H1 (cell line): ENCODE measurements around the gene ATXN2L. TPM values are rescaled to one million over a fixed set of nuclear protein-coding genes. Genes with fewer than 3 reads are reported as not detected.
"Not testable (repeated sequence)": the region's sequence is repeated elsewhere in the genome, so short reads cannot be mapped to it uniquely, and the experiment has no call there.

Experiments used
- CTCF ChIA-PET: fragments of 300-600 bp; sonication (Branson Sonifier 250); formaldehyde crosslinking; loops from one replicate; lab custom pipeline; 2021; ENCODE audit not compliant: partially characterized antibody; lab: Charles Lee
- POLR2A ChIA-PET: fragments of 300-600 bp; sonication (Branson Sonifier 250); formaldehyde crosslinking; loops from one replicate; lab custom pipeline; 2021; ENCODE audit warnings: inconsistent platforms; ENCODE audit not compliant: partially characterized antibody; lab: Charles Lee
- DNase-seq, 2 experiments: peaks; one replicate each; pipeline versions ENCODE4 v3.0.0 to v3.0.0-alpha.2; 2010 to 2022; ENCODE audit warnings: low spot score in 2 of 2, low read depth in 1 of 2, mixed read lengths in 1 of 2
- FAIRE-seq: peaks from 2 replicates; lab custom pipeline; 2011; peaks lifted over from hg19 to GRCh38; lab: Jason Lieb, UNC
- H2AFZ ChIP-seq: 2 replicates; pipeline ENCODE4 v1.8.1; 2012; ENCODE audit warnings: low read length, inconsistent platforms
- H2AK5ac ChIP-seq: 2 replicates; pipeline ENCODE4 v1.6.1; 2013; ENCODE audit warnings: low read depth, low read length
- H2BK120ac ChIP-seq: replicated peaks from 2 replicates; pipeline ENCODE3; 2013; ENCODE audit warnings: low read depth, low read length, inconsistent platforms
- H2BK12ac ChIP-seq: 2 replicates; pipeline ENCODE4 v1.6.1; 2013; ENCODE audit warnings: low read depth, low read length
- H2BK15ac ChIP-seq: 2 replicates; pipeline ENCODE4 v1.6.1; 2013; ENCODE audit warnings: low read length
- H2BK20ac ChIP-seq: 2 replicates; pipeline ENCODE4 v1.6.1; 2013; ENCODE audit warnings: low read length
- H2BK5ac ChIP-seq: 2 replicates; pipeline ENCODE4 v1.6.1; 2013; ENCODE audit warnings: low read depth, low read length
- H3K14ac ChIP-seq: 2 replicates; pipeline ENCODE4 v1.6.1; 2013; ENCODE audit warnings: inconsistent platforms; ENCODE audit not compliant: insufficient read length
- H3K18ac ChIP-seq: 2 replicates; pipeline ENCODE4 v1.6.1; 2013; ENCODE audit warnings: low read length; ENCODE audit errors: extremely low read depth
- H3K23ac ChIP-seq: 2 replicates; pipeline ENCODE4 v1.6.1; 2013; ENCODE audit warnings: inconsistent platforms; ENCODE audit not compliant: insufficient read length
- H3K23me2 ChIP-seq: 2 replicates; pipeline ENCODE4 v1.6.1; 2013; ENCODE audit warnings: low read depth, low read length
- H3K27ac ChIP-seq: 2 replicates; pipeline ENCODE4 v1.6.1; 2011; ENCODE audit warnings: low read depth, low read length, inconsistent platforms
- H3K27me3 ChIP-seq, 4 experiments: replicated peaks in 1 of 4; 1 replicate in 1 of 4; 2 replicates in 3 of 4; pipeline versions ENCODE4 v1.6.1 to v1.8.1; 2011 to 2013; ENCODE audit warnings: low read length in 3 of 4, mild to moderate bottlenecking in 3 of 4, inconsistent platforms in 2 of 4, mixed read lengths in 2 of 4, moderate library complexity in 1 of 4; ENCODE audit not compliant: control insufficient read depth in 3 of 4, insufficient read depth in 3 of 4; ENCODE audit errors: extremely low read depth in 1 of 4
- H3K36me3 ChIP-seq, 4 experiments: 2 replicates each; pipeline versions ENCODE4 v1.6.1 to v1.8.1; 2011 to 2013; ENCODE audit warnings: mild to moderate bottlenecking in 4 of 4, low read length in 3 of 4, moderate library complexity in 2 of 4, control low read depth in 1 of 4, inconsistent platforms in 1 of 4; ENCODE audit not compliant: insufficient read depth in 4 of 4, control insufficient read depth in 2 of 4
- H3K4ac ChIP-seq: replicated peaks from 2 replicates; pipeline ENCODE3; 2013; ENCODE audit warnings: low read length, low read depth, mixed read lengths, inconsistent platforms; ENCODE audit not compliant: insufficient read length
- H3K4me1 ChIP-seq, 4 experiments: replicated peaks in 1 of 4; 1 replicate in 1 of 4; 2 replicates in 3 of 4; pipeline versions ENCODE4 v1.6.1 to v1.8.1; 2011 to 2013; ENCODE audit warnings: low read length in 3 of 4, inconsistent platforms in 2 of 4, mixed read lengths in 1 of 4; ENCODE audit not compliant: insufficient read depth in 4 of 4, control insufficient read depth in 3 of 4
- H3K4me2 ChIP-seq, 2 experiments: 2 replicates each; pipeline versions ENCODE4 v1.6.1 to v1.8.1; 2011 to 2013; ENCODE audit warnings: low read depth in 2 of 2, low read length in 2 of 2, control low read depth in 1 of 2, inconsistent platforms in 1 of 2, mild to moderate bottlenecking in 1 of 2; ENCODE audit not compliant: insufficient read depth in 1 of 2
- H3K4me3 ChIP-seq, 4 experiments: fragments of 200-600, 300-600 bp in 1 of 4; sonication (generic), shearing (Covaris generic), sonication (Bioruptor Twin) in 1 of 4; 2 replicates each; pipeline versions ENCODE4 v1.5.1 to v1.8.1; 2011 to 2016; ENCODE audit warnings: low read length in 4 of 4, low read depth in 3 of 4, control low read depth in 2 of 4, inconsistent platforms in 2 of 4, mild to moderate bottlenecking in 2 of 4, mixed read lengths in 1 of 4, moderate library complexity in 1 of 4; ENCODE audit not compliant: insufficient read depth in 2 of 4; ENCODE audit errors: extremely low read depth in 1 of 4
- H3K56ac ChIP-seq: replicated peaks from 2 replicates; pipeline ENCODE3; 2013; ENCODE audit warnings: low read depth, mild to moderate bottlenecking, mixed read lengths, low read length, inconsistent platforms; ENCODE audit not compliant: insufficient read length
- H3K79me1 ChIP-seq: 2 replicates; pipeline ENCODE4 v1.6.1; 2013; ENCODE audit warnings: low read depth, low read length, control low read depth
- H3K79me2 ChIP-seq, 2 experiments: 2 replicates each; pipeline versions ENCODE4 v1.6.1 to v1.8.1; 2012 to 2013; ENCODE audit warnings: low read length in 2 of 2, mild to moderate bottlenecking in 2 of 2, inconsistent platforms in 1 of 2; ENCODE audit not compliant: insufficient read depth in 2 of 2, control insufficient read depth in 1 of 2
- H3K9ac ChIP-seq, 4 experiments: replicated peaks in 1 of 4; 1 replicate in 1 of 4; 2 replicates in 3 of 4; pipeline versions ENCODE4 v1.6.1 to v1.8.1; 2011 to 2013; ENCODE audit warnings: low read depth in 3 of 4, low read length in 3 of 4, control low read depth in 2 of 4, mild to moderate bottlenecking in 2 of 4, moderate library complexity in 2 of 4, inconsistent platforms in 1 of 4; ENCODE audit errors: extremely low read depth in 1 of 4
- H3K9me3 ChIP-seq, 2 experiments: 2 replicates each; pipeline versions ENCODE4 v1.6.1 to v1.8.1; 2012 to 2013; ENCODE audit warnings: mild to moderate bottlenecking in 2 of 2, moderate library complexity in 2 of 2, control low read depth in 1 of 2, inconsistent platforms in 1 of 2, low read depth in 1 of 2, low read length in 1 of 2, mixed read lengths in 1 of 2; ENCODE audit not compliant: insufficient read depth in 2 of 2
- H4K20me1 ChIP-seq, 2 experiments: replicated peaks in 1 of 2; 2 replicates each; pipeline versions ENCODE3 to v1.8.1; 2011 to 2013; ENCODE audit warnings: inconsistent platforms in 2 of 2, low read length in 2 of 2, mild to moderate bottlenecking in 1 of 2; ENCODE audit not compliant: insufficient read depth in 2 of 2, control insufficient read depth in 1 of 2
- H4K5ac ChIP-seq: 2 replicates; pipeline ENCODE4 v1.6.1; 2013; ENCODE audit warnings: low read length, low read depth, mixed read lengths, inconsistent platforms; ENCODE audit not compliant: insufficient read length
- H4K8ac ChIP-seq: 2 replicates; pipeline ENCODE4 v1.8.0; 2013; ENCODE audit warnings: mild to moderate bottlenecking, moderate library complexity, low read length, inconsistent platforms; ENCODE audit not compliant: insufficient read depth; ENCODE audit errors: extremely low read depth
- H4K91ac ChIP-seq: replicated peaks from 2 replicates; pipeline ENCODE3; 2013; ENCODE audit warnings: low read length, mixed read lengths, inconsistent platforms; ENCODE audit not compliant: insufficient read length
- WGBS, 2 experiments: shearing (Covaris generic) in 1 of 2; methylation state at CpG; one replicate each; pipeline versions ENCODE4 v1.1.6 to v1.1.7; 2013 to 2015; ENCODE audit warnings: low lambda C conversion rate in 2 of 2, mixed read lengths in 2 of 2, inconsistent platforms in 1 of 2, low coverage in 1 of 2, missing lambda C conversion rate in 1 of 2; ENCODE audit not compliant: insufficient replicate concordance in 2 of 2, insufficient coverage in 1 of 2, insufficient read length in 1 of 2; ENCODE audit errors: extremely low coverage in 1 of 2, missing lambda C conversion rate in 1 of 2; 5-methylcytosine and 5-hydroxymethylcytosine counted together
- polyA plus RNA-seq, 7 experiments: library from polyadenylated mRNA; depleted of rRNA in 3 of 7; stranded (reverse) in 5 of 7; unstranded in 2 of 7; fragments of >200 nt in 5 of 7; fragments of 200-250 nt in 2 of 7; gene quantifications; 1 replicate in 5 of 7; 2 replicates in 1 of 7; 4 replicates in 1 of 7; pipeline versions ENCODE4 v1.2.1 to v1.2.3, GENCODE V29; 2011 to 2013; ENCODE audit warnings: missing spikeins in 2 of 7, mixed read lengths in 2 of 7
- total RNA-seq: library from RNA; stranded (reverse); fragmentation: NEBNext Ultra II Directional; extraction: Animal tissue kit (Norgen Biotek cat#: 25700); gene quantifications from 2 replicates; pipeline ENCODE4 v1.2.1, GENCODE V29; 2021

Gene ATXN2L
- total and polyA plus RNA-seq, 2 of the 8 experiments (the other 6 are each of a cell fraction or from before 2014, with no cell fraction given), result 79.1 to 227 TPM

- H2BK15ac ChIP-seq, H3K4me2 ChIP-seq, H3K14ac ChIP-seq, DNase-seq, H3K27ac ChIP-seq, H3K79me2 ChIP-seq, H2BK12ac ChIP-seq, FAIRE-seq, H3K4me1 ChIP-seq, CTCF ChIA-PET, H3K4me3 ChIP-seq, POLR2A ChIA-PET, H2BK5ac ChIP-seq, H4K8ac ChIP-seq, H3K23ac ChIP-seq, H3K79me1 ChIP-seq, H4K20me1 ChIP-seq, H3K27me3 ChIP-seq, H3K4ac ChIP-seq, H3K56ac ChIP-seq, H2AFZ ChIP-seq, H2BK120ac ChIP-seq, H3K9me3 ChIP-seq, H3K23me2 ChIP-seq, H3K36me3 ChIP-seq, H3K9ac ChIP-seq, H2BK20ac ChIP-seq, H4K91ac ChIP-seq, H3K18ac ChIP-seq, H4K5ac ChIP-seq, H2AK5ac ChIP-seq: not testable (repeated sequence)
- no CpG with 5 or more reads among the region's 11 CpGs for WGBS, 2 experiments
Measured at GRCh38 chr16:28807445-28808120, 15.2 kb upstream of the ATXN2L start.
